CMK (cell line): ENCODE results near the gene CD8B.
A peak's percentile ranks its signal among the peaks of the same experiment; 100 is the strongest.

Experiments
- DNase-seq: peaks from one replicate; pipeline ENCODE4 v3.0.0-alpha.2; 2010; ENCODE audit warnings: low read depth

The CD8B gene

GRCh38 chr2:86806059-86806857 lies 55.4 kb downstream of the CD8B start:
- no peak for DNase-seq

DNA sequence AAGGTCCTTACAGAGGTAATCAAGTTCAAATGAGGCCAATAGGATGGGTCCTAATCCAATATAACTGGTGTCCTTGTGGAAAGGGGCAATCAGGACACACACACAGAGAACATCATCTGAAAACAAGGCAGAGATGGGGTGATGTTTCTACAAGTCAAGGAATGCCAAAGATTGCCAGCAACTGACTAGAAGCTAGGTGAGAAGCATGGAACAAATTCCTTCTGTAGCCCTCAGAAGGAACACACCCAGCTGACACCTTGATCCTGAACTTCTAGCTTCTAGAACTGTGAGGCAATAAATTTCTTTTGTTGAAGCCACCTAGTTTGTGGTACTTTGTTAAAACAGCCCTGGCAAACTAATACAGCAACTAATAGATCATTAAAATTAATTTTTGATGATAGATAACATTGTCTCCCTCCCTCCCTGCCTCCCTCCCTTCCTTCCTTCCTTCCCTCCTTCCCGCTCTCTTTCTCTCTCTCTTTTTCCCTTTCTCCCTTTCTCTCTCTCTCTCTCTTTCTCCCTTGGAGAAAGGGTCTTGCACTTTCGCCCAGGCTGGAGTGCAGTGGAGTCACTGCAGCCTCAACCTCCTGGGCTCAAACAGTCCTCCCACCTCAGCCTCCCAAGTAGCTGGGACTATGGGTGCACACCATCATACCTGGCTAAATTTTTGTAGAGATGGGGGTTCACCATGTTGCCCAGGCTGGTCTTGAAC lies 60.7 kb downstream of the CD8B start:
- no peak for DNase-seq

GRCh38 chr2:86794861-86795260 lies 66.8 kb downstream of the CD8B start:
- no peak for DNase-seq

DNA sequence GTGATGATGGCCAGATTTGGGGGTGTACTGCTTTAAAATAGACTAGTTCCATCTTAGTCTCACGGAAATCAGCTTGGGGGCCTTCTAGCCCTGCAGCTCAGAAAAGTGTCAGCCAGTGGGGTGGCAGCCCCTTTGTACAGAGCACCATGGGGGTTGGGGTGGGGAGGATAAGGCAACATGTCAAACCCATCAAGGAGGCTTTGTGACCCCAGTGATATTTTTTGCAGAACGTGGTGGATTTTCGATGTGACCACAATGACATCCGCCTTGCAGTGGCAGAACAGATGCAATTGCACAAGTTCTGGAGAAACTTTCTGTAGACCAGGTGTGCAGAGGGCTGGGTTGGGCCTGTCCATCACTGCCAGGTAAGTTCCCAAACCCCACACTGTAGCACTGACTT lies 67.9 kb downstream of the CD8B start:
- no peak for DNase-seq

GRCh38 chr2:86791573-86791972 lies 70.1 kb downstream of the CD8B start:
- no peak for DNase-seq

GRCh38 chr2:86790676-86791572 lies 70.8 kb downstream of the CD8B start, which contains the start of gene CD8A:
Gene CD8A (minus strand): TSS chr2:86790913. CDS start chr2:86790825, 88 bp downstream.
- DNase-seq = no peak

- DNase-seq = no peak
These were observed 71.5 kb downstream of the CD8B start for GRCh38 chr2:86790134-86790675.

DNA sequence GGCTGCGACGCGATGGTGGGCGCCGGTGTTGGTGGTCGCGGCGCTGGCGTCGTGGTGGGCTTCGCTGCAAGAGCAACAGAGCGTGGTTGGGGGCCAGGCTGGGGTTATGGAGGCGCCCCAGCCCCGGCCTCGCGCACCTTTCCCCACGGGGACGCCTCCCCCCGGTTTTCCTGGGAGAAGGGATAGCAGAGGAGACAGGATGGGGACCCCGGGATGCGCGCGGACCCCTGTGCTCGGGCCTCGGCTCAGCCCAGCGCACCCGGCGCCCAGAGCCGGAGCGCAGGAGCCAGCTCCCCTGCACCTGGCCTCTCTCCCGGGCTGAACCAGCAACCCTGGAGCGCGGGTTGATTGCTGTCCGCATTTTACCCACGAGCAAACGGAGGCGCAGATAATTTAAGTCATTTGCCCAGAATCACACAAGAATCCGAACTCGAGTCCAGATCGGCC lies 72.0 kb downstream of the CD8B start:
- DNase-seq = no peak

DNA sequence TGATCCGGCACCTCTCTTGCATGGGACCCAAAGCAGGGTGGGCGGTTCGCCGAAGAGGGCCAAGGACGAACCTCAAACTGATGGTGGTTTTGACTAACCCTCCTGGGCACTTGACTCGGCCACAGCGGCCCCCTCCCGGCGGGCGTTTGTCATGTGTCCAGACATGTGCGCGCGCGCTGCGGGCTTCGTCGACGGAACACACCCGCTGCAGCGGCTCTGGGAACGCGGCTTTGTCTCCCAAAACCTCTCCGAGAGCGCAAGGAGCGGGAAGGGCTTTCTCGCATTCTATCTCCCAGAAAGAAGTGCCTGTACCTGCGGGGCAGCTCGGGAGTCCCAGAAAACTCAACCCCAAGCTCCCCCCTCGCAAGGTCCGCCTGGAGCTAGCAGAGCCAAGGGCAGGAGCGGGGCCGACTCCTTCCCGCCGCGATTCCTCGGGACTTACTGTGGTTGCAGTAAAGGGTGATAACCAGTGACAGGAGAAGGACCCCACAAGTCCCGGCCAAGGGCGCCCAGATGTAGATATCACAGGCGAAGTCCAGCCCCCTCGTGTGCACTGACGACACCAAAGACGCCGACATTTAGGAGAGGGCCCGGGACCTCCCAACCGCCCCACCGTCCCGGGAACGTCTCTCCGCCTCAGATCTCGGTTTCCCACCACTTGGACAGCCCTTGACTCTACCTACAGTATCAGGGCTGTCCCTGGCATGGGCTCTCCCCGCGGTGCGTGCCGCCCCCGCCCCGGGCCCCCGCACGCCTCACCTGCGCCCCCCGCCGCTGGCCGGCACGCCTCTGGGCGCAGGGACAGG lies 72.6 kb downstream of the CD8B start:
- DNase-seq = no peak

DNA sequence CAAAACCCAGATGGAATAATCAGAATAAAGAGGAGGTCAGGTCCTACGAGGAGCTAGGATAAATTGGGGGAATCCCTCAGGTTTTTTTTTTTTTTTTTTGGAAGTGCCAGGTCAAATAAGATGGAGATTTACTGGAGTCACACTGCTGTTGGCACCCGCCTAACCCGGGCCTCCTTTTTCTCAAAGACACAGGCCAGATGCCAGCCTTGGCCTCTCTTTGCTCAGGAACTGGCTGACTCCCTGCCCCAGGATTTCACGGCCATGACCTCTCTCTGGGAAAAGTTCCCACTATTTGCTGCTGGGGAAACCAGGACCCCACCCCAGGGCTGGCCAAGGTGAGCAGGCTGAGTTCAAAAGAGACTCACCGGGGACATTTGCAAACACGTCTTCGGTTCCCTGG lies 73.5 kb downstream of the CD8B start:
- DNase-seq = no peak

DNA sequence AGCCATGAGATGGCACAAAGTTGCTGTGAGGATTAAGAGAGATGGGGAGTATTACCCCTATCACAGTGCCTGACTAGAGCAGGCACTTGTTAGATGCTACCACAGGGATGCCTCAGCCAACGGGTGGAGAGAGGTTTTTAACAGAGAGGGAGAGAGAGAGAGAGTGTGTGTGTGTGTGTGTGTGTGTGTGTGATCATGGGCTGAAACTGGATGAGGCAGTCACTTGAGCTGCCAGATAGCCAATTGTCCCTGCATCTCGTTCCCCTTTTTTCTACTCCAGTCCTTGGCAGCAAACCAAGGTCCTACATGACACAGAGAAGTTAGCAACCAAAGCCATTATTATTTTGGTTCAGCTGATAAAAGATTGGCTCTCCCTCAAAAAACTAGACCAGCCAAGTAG lies 74.0 kb downstream of the CD8B start:
- no peak for DNase-seq

GRCh38 chr2:86786001-86786536 lies 75.6 kb downstream of the CD8B start:
- DNase-seq = no peak

- DNase-seq = no peak
These were observed 76.2 kb downstream of the CD8B start for GRCh38 chr2:86785456-86785855.

DNA sequence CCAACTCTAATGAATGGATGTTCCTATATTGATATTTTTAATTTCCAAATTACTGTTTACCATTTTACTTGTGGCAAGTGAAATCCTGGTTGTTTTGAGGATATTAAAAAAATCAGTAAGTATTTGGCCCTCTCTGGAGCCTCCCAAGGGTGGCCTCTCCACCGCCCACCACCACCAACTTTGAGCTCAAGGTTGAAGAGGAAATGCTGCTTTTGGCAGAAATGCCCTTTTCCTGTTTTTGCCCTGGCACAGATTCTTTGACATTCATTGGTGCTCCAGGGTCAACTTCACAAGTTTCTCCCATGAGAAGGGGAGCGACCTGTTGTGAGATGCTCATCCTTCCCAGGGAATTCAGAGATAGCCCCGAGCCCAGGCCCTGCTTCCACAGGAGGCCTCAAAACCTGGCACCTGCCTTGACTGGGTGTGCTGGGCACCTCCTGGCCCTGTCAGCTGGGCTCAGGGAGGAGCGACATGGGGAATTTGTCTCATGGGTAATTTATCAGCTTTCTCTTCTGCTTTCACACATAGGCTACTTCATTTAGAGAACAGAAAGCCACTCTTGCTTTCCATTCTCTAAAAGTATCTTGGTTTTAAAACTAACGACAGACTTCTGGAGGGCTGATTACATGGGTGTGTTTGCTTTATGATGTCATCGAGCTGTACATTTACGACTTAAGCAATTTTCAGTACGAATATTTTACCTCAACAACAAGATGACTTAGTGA lies 77.9 kb downstream of the CD8B start:
- no peak for DNase-seq

DNA sequence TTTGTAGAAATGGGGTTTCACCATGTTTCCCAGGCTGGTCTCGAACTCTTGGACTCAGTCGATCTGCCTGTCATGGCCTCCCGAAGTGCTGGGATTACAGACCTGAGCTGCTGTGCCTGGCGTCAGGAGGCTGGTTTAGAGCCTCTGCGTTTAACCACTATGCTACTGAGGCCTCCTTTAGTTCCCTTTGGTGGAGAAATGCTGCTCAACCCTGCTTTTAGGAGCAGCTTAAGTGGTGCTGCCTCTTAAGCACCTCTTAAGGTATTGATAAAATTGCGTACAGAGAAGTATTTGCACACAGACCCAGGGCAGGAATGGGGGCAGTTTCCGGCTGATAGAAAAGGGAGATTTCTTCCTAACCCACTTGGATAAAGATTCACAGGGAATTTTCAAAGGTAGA lies 78.9 kb downstream of the CD8B start:
- DNase-seq = no peak

GRCh38 chr2:86781363-86781762 lies 80.3 kb downstream of the CD8B start:
- peak; percentile 11 for DNase-seq

DNA sequence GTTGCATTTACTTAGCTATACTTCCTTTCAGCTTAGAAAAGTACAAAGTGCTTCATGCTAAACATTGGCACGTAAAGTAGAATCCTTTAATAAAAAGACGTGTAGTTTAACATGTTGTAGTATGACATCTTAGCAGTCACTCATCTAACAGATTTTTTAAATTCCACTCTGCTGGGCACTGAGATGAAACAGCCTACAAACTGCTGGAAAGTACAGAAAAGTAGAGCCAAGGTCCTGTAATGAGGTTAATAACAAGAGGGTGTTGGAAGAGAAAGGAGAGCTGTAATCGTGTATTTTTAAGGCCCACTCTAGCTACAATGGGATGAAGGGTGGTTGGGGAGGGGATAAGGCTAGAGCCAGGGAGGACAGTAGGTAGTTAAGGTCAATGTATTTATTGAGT lies 81.7 kb downstream of the CD8B start:
- DNase-seq = no peak

DNA sequence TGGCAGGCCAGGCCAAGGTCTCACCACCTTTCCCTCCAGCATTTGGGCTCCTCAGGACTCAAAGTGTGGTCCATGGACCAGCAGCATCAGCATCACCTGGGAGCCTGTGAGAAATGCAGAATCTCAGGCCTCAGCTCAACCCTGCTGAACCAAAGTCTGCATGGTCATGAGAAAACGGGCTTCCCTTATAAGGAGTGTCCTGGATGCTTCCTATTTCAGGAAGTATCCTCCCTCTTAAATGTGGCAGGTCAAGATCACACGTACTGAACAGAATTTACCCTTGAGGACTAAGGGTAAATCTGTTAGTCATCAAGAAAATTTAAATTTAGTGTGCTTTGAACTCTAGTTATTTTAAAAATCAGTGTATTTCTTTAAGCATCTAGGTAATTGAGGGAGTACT lies 82.7 kb downstream of the CD8B start:
- DNase-seq = no peak

- DNase-seq = no peak
These were observed 85.2 kb downstream of the CD8B start for GRCh38 chr2:86776532-86776931.

GRCh38 chr2:86775338-86775737 lies 86.3 kb downstream of the CD8B start:
- DNase-seq = no peak
